DOHH2 (cell line): ENCODE measurements around the gene FAM53B.

Experiments used
- H3F3A ChIP-seq: fragments of 200-600 bp; sonication (generic), shearing (Covaris generic); 2 replicates; pipeline ENCODE4 v1.6.0; 2016; ENCODE audit warnings: antibody characterized with exemption, mild to moderate bottlenecking; ENCODE audit not compliant: control insufficient read depth, insufficient read depth
- H3K27ac ChIP-seq: fragments of 200-600 bp; sonication (generic); 2 replicates; pipeline ENCODE4 v1.5.1; 2014; ENCODE audit warnings: low read depth, mild to moderate bottlenecking, low read length, moderate library complexity
- H3K27me3 ChIP-seq: fragments of 200-600 bp; sonication (generic); 2 replicates; pipeline ENCODE4 v1.6.1; 2014; ENCODE audit warnings: mild to moderate bottlenecking, low read length, mixed read lengths; ENCODE audit not compliant: control insufficient read depth
- H3K36me3 ChIP-seq: fragments of 200-600 bp; sonication (generic); 2 replicates; pipeline ENCODE4 v1.6.1; 2014; ENCODE audit warnings: mild to moderate bottlenecking, low read length, moderate library complexity, mixed read lengths; ENCODE audit not compliant: control insufficient read depth
- H3K4me1 ChIP-seq: fragments of 200-600 bp; sonication (generic); 2 replicates; pipeline ENCODE4 v1.6.1; 2014; ENCODE audit warnings: mild to moderate bottlenecking, low read length, mixed read lengths; ENCODE audit not compliant: control insufficient read depth
- H3K4me2 ChIP-seq: fragments of 200-600 bp; sonication (generic); 2 replicates; pipeline ENCODE4 v1.6.0; 2014; ENCODE audit warnings: mild to moderate bottlenecking, low read length, moderate library complexity
- H3K4me3 ChIP-seq: fragments of 200-600 bp; sonication (generic); 2 replicates; pipeline ENCODE4 v1.5.1; 2014; ENCODE audit warnings: mild to moderate bottlenecking, low read length, mixed read lengths
- H3K79me2 ChIP-seq: fragments of 200-600 bp; sonication (generic); 2 replicates; pipeline ENCODE4 v1.6.1; 2014; ENCODE audit warnings: mild to moderate bottlenecking, low read length, mixed read lengths; ENCODE audit not compliant: control insufficient read depth
- H3K9me2 ChIP-seq: fragments of 200-600 bp; sonication (generic); replicated peaks from 2 replicates; pipeline ENCODE4 v1.6.1; 2014; ENCODE audit warnings: mild to moderate bottlenecking, low read length, mixed read lengths; ENCODE audit not compliant: control insufficient read depth
- H3K9me3 ChIP-seq: fragments of 200-600 bp; sonication (generic); 2 replicates; pipeline ENCODE4 v1.6.1; 2014; ENCODE audit warnings: antibody characterized with exemption, low read length, mixed read lengths; ENCODE audit not compliant: control insufficient read depth, insufficient read depth
- H4K20me1 ChIP-seq: fragments of 200-600 bp; sonication (generic); 2 replicates; pipeline ENCODE4 v1.6.0; 2014; ENCODE audit warnings: low read depth, mild to moderate bottlenecking, antibody characterized with exemption, low read length, moderate library complexity; ENCODE audit not compliant: control insufficient read depth, insufficient read depth
- EZH2phosphoT487 ChIP-seq: fragments of 200-600 bp; sonication (generic); IDR thresholded peaks from 2 replicates; pipeline ENCODE4 v1.6.1; 2017; ENCODE audit warnings: borderline replicate concordance, mild to moderate bottlenecking, antibody characterized with exemption, low read length, moderate library complexity, mixed read lengths
- TF ChIP-seq, protein P1 (sequence below): fragments of 200-600 bp; sonication (generic); IDR thresholded peaks from one replicate; pipeline ENCODE4 v1.5.1; 2014; ENCODE audit warnings: antibody characterized with exemption, mild to moderate bottlenecking, low read depth, low read length; ENCODE audit not compliant: poor library complexity, severe bottlenecking

The FAM53B gene

GRCh38 chr10:124737221-124737620 is 7.0 kb downstream of the FAM53B start:
- peaks cover 44% of the 10 kb centered on the region for H3K36me3 ChIP-seq
- no peak overlapping the region for H3K4me3 ChIP-seq
- no peaks in the 10 kb centered on the region for H3K9me2 ChIP-seq
- H3K27me3 ChIP-seq = no peaks in the 10 kb centered on the region
- peaks cover 100% of the 10 kb centered on the region for H3K79me2 ChIP-seq
- TF ChIP-seq, protein P1, sequence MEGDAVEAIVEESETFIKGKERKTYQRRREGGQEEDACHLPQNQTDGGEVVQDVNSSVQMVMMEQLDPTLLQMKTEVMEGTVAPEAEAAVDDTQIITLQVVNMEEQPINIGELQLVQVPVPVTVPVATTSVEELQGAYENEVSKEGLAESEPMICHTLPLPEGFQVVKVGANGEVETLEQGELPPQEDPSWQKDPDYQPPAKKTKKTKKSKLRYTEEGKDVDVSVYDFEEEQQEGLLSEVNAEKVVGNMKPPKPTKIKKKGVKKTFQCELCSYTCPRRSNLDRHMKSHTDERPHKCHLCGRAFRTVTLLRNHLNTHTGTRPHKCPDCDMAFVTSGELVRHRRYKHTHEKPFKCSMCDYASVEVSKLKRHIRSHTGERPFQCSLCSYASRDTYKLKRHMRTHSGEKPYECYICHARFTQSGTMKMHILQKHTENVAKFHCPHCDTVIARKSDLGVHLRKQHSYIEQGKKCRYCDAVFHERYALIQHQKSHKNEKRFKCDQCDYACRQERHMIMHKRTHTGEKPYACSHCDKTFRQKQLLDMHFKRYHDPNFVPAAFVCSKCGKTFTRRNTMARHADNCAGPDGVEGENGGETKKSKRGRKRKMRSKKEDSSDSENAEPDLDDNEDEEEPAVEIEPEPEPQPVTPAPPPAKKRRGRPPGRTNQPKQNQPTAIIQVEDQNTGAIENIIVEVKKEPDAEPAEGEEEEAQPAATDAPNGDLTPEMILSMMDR = no peak
- TF ChIP-seq EZH2phosphoT487 = no peak
- H3K9me3 ChIP-seq = no peaks in the 10 kb centered on the region
- H3K4me1 ChIP-seq = peaks cover 69% of the 10 kb centered on the region
- H3K27ac ChIP-seq = no peak overlapping the region
- peaks cover 15% of the 10 kb centered on the region for H3F3A ChIP-seq
- no peak overlapping the region for H3K4me2 ChIP-seq
- H4K20me1 ChIP-seq = peaks cover 35% of the 10 kb centered on the region

DNA sequence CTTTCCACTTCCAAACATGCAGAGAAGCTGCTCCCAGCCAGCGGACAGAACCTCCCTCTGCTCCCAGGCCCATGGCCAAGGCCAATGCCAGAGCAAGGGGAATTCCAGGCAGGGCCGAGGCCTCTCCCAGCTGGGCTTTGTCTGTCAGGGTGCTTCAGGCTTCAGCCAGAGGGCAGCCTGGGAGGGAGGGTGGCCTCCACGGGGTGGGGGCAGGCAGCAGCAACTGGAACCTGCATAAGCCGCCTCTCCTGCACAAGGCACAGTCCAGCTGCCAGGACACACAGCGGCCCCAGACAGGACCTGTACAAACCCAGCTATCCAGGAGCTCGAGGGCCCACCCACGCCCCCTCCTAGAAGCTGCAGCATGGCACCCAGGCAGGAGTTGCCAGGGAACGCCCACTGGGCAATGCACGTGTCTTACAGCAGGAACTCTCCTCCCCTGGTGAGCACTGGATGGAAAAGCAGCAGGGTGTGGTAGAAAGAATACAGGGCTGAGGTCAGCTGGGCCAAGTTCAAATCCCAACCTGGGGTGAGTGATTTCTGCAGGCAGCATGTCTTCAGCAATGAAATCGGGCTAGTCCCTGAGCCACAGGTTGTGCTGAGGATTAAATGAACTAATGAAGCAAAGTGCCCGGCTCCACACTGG is 7.6 kb downstream of the FAM53B start:
- Histone ChIP-seq H3K79me2 (peaks cover 100% of the 10 kb centered on the region), H4K20me1 (peaks cover 35% of the 10 kb centered on the region), H3K9me2 (no peaks in the 10 kb centered on the region), H3K4me1 (peaks cover 63% of the 10 kb centered on the region), H3K9me3 (no peaks in the 10 kb centered on the region), H3F3A (peaks cover 9% of the 10 kb centered on the region), H3K27ac (no peak overlapping the region), H3K27me3 (no peaks in the 10 kb centered on the region), H3K4me2 (no peak overlapping the region), H3K36me3 (peaks cover 50% of the 10 kb centered on the region), H3K4me3 (no peak overlapping the region)
- no peak for TF ChIP-seq EZH2phosphoT487
- TF ChIP-seq, protein P1 = no peak

DNA sequence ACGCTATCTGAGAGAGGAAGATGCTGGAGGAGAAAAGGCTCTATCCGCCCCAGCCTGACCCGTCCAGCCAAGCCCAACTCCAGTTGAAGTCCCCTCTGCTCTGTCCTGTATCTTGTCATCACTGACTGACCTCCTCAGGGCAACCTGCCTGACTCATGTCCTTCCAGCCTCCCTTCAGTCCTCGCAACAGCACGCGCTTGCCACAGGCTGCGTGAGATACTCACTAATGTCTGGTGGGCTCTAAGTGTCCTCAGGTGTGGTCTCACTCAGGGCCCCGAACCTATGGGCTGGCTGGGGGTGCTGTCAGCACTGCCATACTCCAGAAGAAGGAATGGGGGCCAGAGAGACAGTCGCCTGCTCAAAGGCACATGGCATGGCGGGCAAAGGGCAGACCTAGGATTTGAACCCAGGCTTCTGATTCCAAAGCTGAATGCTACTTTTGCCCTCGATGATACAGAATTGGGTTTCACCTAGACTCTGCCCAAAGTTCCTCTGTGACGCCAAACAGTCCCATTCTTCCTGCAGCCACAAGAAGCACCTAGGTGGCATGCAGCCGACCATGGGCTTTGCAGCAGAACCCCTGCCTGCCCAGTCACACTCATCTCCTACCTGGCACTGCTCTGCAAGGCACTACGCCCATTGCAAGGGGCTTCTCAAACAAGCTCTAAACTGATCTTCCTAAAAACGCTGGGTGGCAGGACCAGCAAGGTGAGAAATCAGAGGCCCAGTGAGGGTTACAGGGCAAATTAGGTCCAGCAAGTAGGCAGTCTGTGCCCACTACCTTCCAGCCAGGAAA is 8.5 kb downstream of the FAM53B start:
- peaks cover 99% of the 10 kb centered on the region for H3K79me2 ChIP-seq
- no peak overlapping the region for H3K4me2 ChIP-seq
- no peak overlapping the region for H3K4me3 ChIP-seq
- H3K27ac ChIP-seq = no peak overlapping the region
- no peaks in the 10 kb centered on the region for H3K27me3 ChIP-seq
- TF ChIP-seq, protein P1 = no peak
- no peak for TF ChIP-seq EZH2phosphoT487
- peaks cover 54% of the 10 kb centered on the region for H3K36me3 ChIP-seq
- peaks cover 32% of the 10 kb centered on the region for H4K20me1 ChIP-seq
- H3K9me2 ChIP-seq = no peaks in the 10 kb centered on the region
- H3F3A ChIP-seq = 0 out of 2 replicates have a peak, but pooled peaks cover 3% of the 10 kb centered on the region
- no peaks in the 10 kb centered on the region for H3K9me3 ChIP-seq
- H3K4me1 ChIP-seq = peaks cover 58% of the 10 kb centered on the region
